Stimulated activated naive CD8-positive, alpha-beta T cell treated with anti-CD3 and anti-CD28 coated beads, Interleukin-15, Interleukin-2, amounts not matched to agents 100 ng/mL and 50 ng/mL, for 24 hours (primary cell): ENCODE results near the gene TTC13.

Source experiments
- H3K27ac Mint-ChIP-seq: one replicate; pipeline ENCODE4 v1.8.0; 2021; ENCODE audit warnings: mild to moderate bottlenecking, mixed read lengths
- H3K27me3 Mint-ChIP-seq: one replicate; pipeline ENCODE4 v1.8.0; 2021; ENCODE audit warnings: mixed read lengths
- H3K36me3 Mint-ChIP-seq: one replicate; pipeline ENCODE4 v1.8.0; 2021; ENCODE audit warnings: low read depth, mixed read lengths
- H3K4me1 Mint-ChIP-seq: one replicate; pipeline ENCODE4 v1.8.0; 2021; ENCODE audit warnings: low read depth, mixed read lengths
- H3K4me3 Mint-ChIP-seq: one replicate; pipeline ENCODE4 v1.8.0; 2021; ENCODE audit warnings: mild to moderate bottlenecking, mixed read lengths
- H3K9me3 Mint-ChIP-seq: one replicate; pipeline ENCODE4 v1.8.0; 2021; ENCODE audit warnings: mixed read lengths

Gene TTC13

GRCh38 chr1:230857822-230858221 lies 120.8 kb downstream of the TTC13 start:
- H3K36me3 Mint-ChIP-seq = peaks cover 8% of the 10 kb centered on the region
- peaks cover 2% of the 10 kb centered on the region for H3K4me1 Mint-ChIP-seq
- H3K4me3 Mint-ChIP-seq = no peak overlapping the region
- H3K27me3 Mint-ChIP-seq = no peaks in the 10 kb centered on the region
- H3K9me3 Mint-ChIP-seq = no peaks in the 10 kb centered on the region
- H3K27ac Mint-ChIP-seq = no peak overlapping the region

GRCh38 chr1:230857077-230857476 lies 121.6 kb downstream of the TTC13 start:
- Mint-ChIP-seq H3K4me1 (no peaks in the 10 kb centered on the region), H3K9me3 (no peaks in the 10 kb centered on the region), H3K27ac (no peak overlapping the region), H3K27me3 (no peaks in the 10 kb centered on the region), H3K36me3 (peaks cover 12% of the 10 kb centered on the region), H3K4me3 (no peak overlapping the region)
